ENCODE data around the gene CNKSR1. TPM values are rescaled to one million over a fixed set of nuclear protein-coding genes. Genes with fewer than 3 reads are reported as not detected.
"Not testable (repeated sequence)": the region's sequence is repeated elsewhere in the genome, so short reads cannot be mapped to it uniquely, and the experiment has no call there.

CNKSR1 gene
- polyA plus RNA-seq, 3 donors: 10.7 to 20.0 (median 14.5) TPM

GRCh38 chr1:26210147-26210870 is 33.0 kb downstream of the CNKSR1 start:
- no peak for DNase-seq (ENCODE audit: extremely low read depth in 1 of 11, low read depth in 9 of 11, low spot score in 4 of 11)

GRCh38 chr1:26212726-26213125 is 35.4 kb downstream of the CNKSR1 start:
- DNase-seq (ENCODE audit: extremely low read depth in 1 of 11, low read depth in 9 of 11, low spot score in 4 of 11): no peak

- DNase-seq (ENCODE audit: extremely low read depth in 1 of 11, low read depth in 9 of 11, low spot score in 4 of 11): no peak
Observed at GRCh38 chr1:26213335-26213905, 36.1 kb downstream of the CNKSR1 start.

- DNase-seq (ENCODE audit: extremely low read depth in 1 of 11, low read depth in 9 of 11, low spot score in 4 of 11): no peak
Observed at GRCh38 chr1:26215246-26215645, 38.0 kb downstream of the CNKSR1 start.

GRCh38 chr1:26218906-26219494 is 41.7 kb downstream of the CNKSR1 start:
- no peak for DNase-seq (ENCODE audit: extremely low read depth in 1 of 11, low read depth in 9 of 11, low spot score in 4 of 11)

- no peak for DNase-seq (ENCODE audit: extremely low read depth in 1 of 11, low read depth in 9 of 11, low spot score in 4 of 11)
Observed at GRCh38 chr1:26220199-26220912, 43.1 kb downstream of the CNKSR1 start.

GRCh38 chr1:26221094-26221493 is 43.8 kb downstream of the CNKSR1 start:
- no peak for DNase-seq (ENCODE audit: extremely low read depth in 1 of 11, low read depth in 9 of 11, low spot score in 4 of 11)

GRCh38 chr1:26224606-26225005 is 47.3 kb downstream of the CNKSR1 start:
- DNase-seq (ENCODE audit: extremely low read depth in 1 of 11, low read depth in 9 of 11, low spot score in 4 of 11): no peak

GRCh38 chr1:26225033-26225831 is 47.9 kb downstream of the CNKSR1 start:
- peak in 8 of 11 donors; percentile 44 to 71 (median 56) for DNase-seq (ENCODE audit: extremely low read depth in 1 of 11, low read depth in 9 of 11, low spot score in 4 of 11)

- not testable (repeated sequence) for DNase-seq (ENCODE audit: extremely low read depth in 1 of 11, low read depth in 9 of 11, low spot score in 4 of 11)
Observed at GRCh38 chr1:26230682-26231081, 53.4 kb downstream of the CNKSR1 start.

- DNase-seq (ENCODE audit: extremely low read depth in 1 of 11, low read depth in 9 of 11, low spot score in 4 of 11): peak; percentile 90 to 98 (median 94)
Observed at GRCh38 chr1:26233903-26234643, 56.8 kb downstream of the CNKSR1 start, which contains the start of gene CEP85. TSS of gene CEP85 (plus strand) at chr1:26234200. CDS start at chr1:26239784, 5,584 bp downstream.

GRCh38 chr1:26234644-26235370 is 57.5 kb downstream of the CNKSR1 start:
- DNase-seq (ENCODE audit: extremely low read depth in 1 of 11, low read depth in 9 of 11, low spot score in 4 of 11): peak in 2 of 11 donors; percentile 3 to 9

- DNase-seq (ENCODE audit: extremely low read depth in 1 of 11, low read depth in 9 of 11, low spot score in 4 of 11): no peak
Observed at GRCh38 chr1:26237230-26237966, 60.1 kb downstream of the CNKSR1 start.

Measured in renal cortex interstitium (tissue), 11 donors.